ENCODE results near the gene CD302. TPM values are rescaled to one million over a fixed set of nuclear protein-coding genes. Genes with fewer than 3 reads are reported as not detected.

CD302 gene
- polyA plus RNA-seq, 1 donor (not counting 4 experiments of a cell fraction or from before 2014, with no cell fraction given): 0.20 TPM

GRCh38 chr2:159773426-159773825, 24.6 kb downstream of the CD302 start:
- H4K20me1 ChIP-seq (ENCODE audit: control insufficient read depth, extremely low read depth, insufficient read depth, low read length): no peaks in the 10 kb centered on the region
- dilution Hi-C loops (cut with MboI; ENCODE audit: extremely low pct_ligation_motif_present, low sequenced_read_pairs): no loop called here
- no peak overlapping the region for H3K4me3 ChIP-seq (ENCODE audit: control insufficient read depth in 2 of 3, extremely low read depth in 1 of 3, insufficient read depth in 2 of 3, low read depth in 1 of 3, low read length in 3 of 3)
- no peak overlapping the region for H3K4me2 ChIP-seq (ENCODE audit: control insufficient read depth, extremely low read depth, insufficient read depth, low read depth, low read length)
- H3K36me3 ChIP-seq (ENCODE audit: control insufficient read depth in 2 of 2, extremely low read depth in 1 of 2, insufficient read depth in 2 of 2, low read length in 2 of 2): peaks cover 0 to 8% of the 10 kb centered on the region in 2 experiments
- H3K9me1 ChIP-seq (ENCODE audit: control insufficient read depth, extremely low read depth, insufficient read depth, low read length): no peaks in the 10 kb centered on the region
- no peak overlapping the region for H2AFZ ChIP-seq (ENCODE audit: control insufficient read depth, low read length)
- no peaks in the 10 kb centered on the region for H3K27me3 ChIP-seq (ENCODE audit: control insufficient read depth, extremely low read depth, insufficient read depth, low read length)
- no peaks in the 10 kb centered on the region for H3K4me1 ChIP-seq (ENCODE audit: control insufficient read depth, extremely low read depth, insufficient read depth, low read length)
- H3K9ac ChIP-seq (ENCODE audit: control insufficient read depth, extremely low read depth, insufficient read depth, low read length): no peak overlapping the region
- FAIRE-seq: no peak
- DNase-seq (ENCODE audit: low read depth, low spot score): no peak
- no peaks in the 10 kb centered on the region for H3K9me3 ChIP-seq (ENCODE audit: control insufficient read depth, low read depth, low read length)
- TF ChIP-seq CTCF (optimal IDR thresholded peaks at IDR 0.05 in 1 of 3, IDR thresholded peaks at IDR 0.05 in 1 of 3, conservative IDR thresholded peaks at IDR 0.05 in 1 of 3; ENCODE audit: extremely low read depth in 1 of 3, insufficient read depth in 2 of 3, low read length in 3 of 3): no peak
- TF ChIP-seq EZH2 (IDR thresholded peaks at IDR 0.05; ENCODE audit: low read length): no peak
- no peak overlapping the region for H3K27ac ChIP-seq (ENCODE audit: control insufficient read depth, insufficient read depth, low read length)
- H3K79me2 ChIP-seq (ENCODE audit: control insufficient read depth, insufficient read depth, low read length): no peaks in the 10 kb centered on the region

GRCh38 chr2:159769147-159769546, 28.9 kb downstream of the CD302 start:
- no peak for TF ChIP-seq CTCF (optimal IDR thresholded peaks at IDR 0.05 in 1 of 3, IDR thresholded peaks at IDR 0.05 in 1 of 3, conservative IDR thresholded peaks at IDR 0.05 in 1 of 3; ENCODE audit: extremely low read depth in 1 of 3, insufficient read depth in 2 of 3, low read length in 3 of 3)
- no peak for TF ChIP-seq EZH2 (IDR thresholded peaks at IDR 0.05; ENCODE audit: low read length)
- no peak for FAIRE-seq
- Histone ChIP-seq H3K27me3 (ENCODE audit: control insufficient read depth, extremely low read depth, insufficient read depth, low read length) (no peaks in the 10 kb centered on the region), H4K20me1 (ENCODE audit: control insufficient read depth, extremely low read depth, insufficient read depth, low read length) (peaks cover 3% of the 10 kb centered on the region), H3K79me2 (ENCODE audit: control insufficient read depth, insufficient read depth, low read length) (peaks cover 1% of the 10 kb centered on the region), H3K4me1 (ENCODE audit: control insufficient read depth, extremely low read depth, insufficient read depth, low read length) (no peaks in the 10 kb centered on the region), H3K36me3 (ENCODE audit: control insufficient read depth in 2 of 2, extremely low read depth in 1 of 2, insufficient read depth in 2 of 2, low read length in 2 of 2) (peaks cover 5 to 14% of the 10 kb centered on the region in 2 experiments), H3K9me1 (ENCODE audit: control insufficient read depth, extremely low read depth, insufficient read depth, low read length) (no peaks in the 10 kb centered on the region), H3K4me3 (ENCODE audit: control insufficient read depth in 2 of 3, extremely low read depth in 1 of 3, insufficient read depth in 2 of 3, low read depth in 1 of 3, low read length in 3 of 3) (no peak overlapping the region), H3K9ac (ENCODE audit: control insufficient read depth, extremely low read depth, insufficient read depth, low read length) (no peak overlapping the region), H2AFZ (ENCODE audit: control insufficient read depth, low read length) (no peak overlapping the region), H3K4me2 (ENCODE audit: control insufficient read depth, extremely low read depth, insufficient read depth, low read depth, low read length) (no peak overlapping the region), H3K27ac (ENCODE audit: control insufficient read depth, insufficient read depth, low read length) (no peak overlapping the region), H3K9me3 (ENCODE audit: control insufficient read depth, low read depth, low read length) (no peaks in the 10 kb centered on the region)
- dilution Hi-C loops (cut with MboI; ENCODE audit: extremely low pct_ligation_motif_present, low sequenced_read_pairs): no loop called here
- no peak for DNase-seq (ENCODE audit: low read depth, low spot score)
